Testis (tissue), 3 donors: ENCODE results near the gene NFATC2IP. TPM values are rescaled to one million over a fixed set of nuclear protein-coding genes. Genes with fewer than 3 reads are reported as not detected.
A peak's percentile ranks its signal among the peaks of the same experiment; 100 is the strongest.

Experiments
- DNase-seq: peaks from one replicate; pipeline ENCODE4 v3.0.0-alpha.2; 2019
- H3K27ac ChIP-seq, 2 donors: fragments of 200-600 bp; sonication (generic); one replicate each; pipeline ENCODE4 v1.5.1; 2019
- H3K27me3 ChIP-seq: fragments of 200-600 bp; sonication (generic); one replicate; pipeline ENCODE4 v1.5.1; 2019
- H3K36me3 ChIP-seq: fragments of 200-600 bp; sonication (generic); one replicate; pipeline ENCODE4 v1.5.1; 2017; ENCODE audit warnings: low read depth; ENCODE audit errors: missing control alignments
- H3K4me1 ChIP-seq: fragments of 200-600 bp; sonication (generic); one replicate; pipeline ENCODE4 v1.5.1; 2019
- H3K4me3 ChIP-seq, 2 donors: fragments of 200-600 bp; sonication (generic); one replicate each; pipeline ENCODE4 v1.5.1; 2017 to 2019
- H3K9me3 ChIP-seq: fragments of 200-600 bp; sonication (generic); one replicate; pipeline ENCODE4 v1.5.1; 2017
- POLR2A ChIP-seq: fragments of 450-650 bp; IDR thresholded peaks from one replicate; pipeline ENCODE4 v1.6.1; 2017; ENCODE audit warnings: antibody characterized with exemption, mild to moderate bottlenecking, moderate library complexity
- WGBS, 2 donors: methylation state at CpG; one replicate each; pipeline ENCODE4 v1.1.5; 2018; 5-methylcytosine and 5-hydroxymethylcytosine counted together
- intact Hi-C: fragments of 100-400 bp; cut with DNase I; formaldehyde crosslinking; loops from one replicate; pipeline ENCODE4 v1.15.1; 2023; ENCODE audit warnings: low total_unique reads
- polyA plus RNA-seq: library from polyadenylated mRNA; stranded (reverse); fragments of 350-450 nt; fragmentation: Illumina TruSeq; extraction: RNeasy Lipid Tissue Mini Kit (QIAGEN cat#74804); gene quantifications from one replicate; pipeline ENCODE4 v1.2.3, GENCODE V29; 2014; ENCODE audit warnings: low read depth, low replicate concordance; ENCODE audit not compliant: insufficient read depth
- total RNA-seq, 2 donors: library from RNA; depleted of rRNA; stranded (reverse); fragments of >200 nt; gene quantifications; one replicate each; pipeline ENCODE4 v1.2.3, GENCODE V29; 2016
- TF ChIP-seq, protein P1 (sequence below), 3 experiments: fragments of 450-650 bp in 2 of 3; fragments of 200-600 bp in 1 of 3; sonication (generic) in 1 of 3; IDR thresholded peaks; one replicate each; pipeline ENCODE4 v1.5.1; 2016 to 2019; ENCODE audit warnings: antibody characterized with exemption in 3 of 3, mild to moderate bottlenecking in 2 of 3, moderate library complexity in 1 of 3

NFATC2IP gene
- total and polyA plus RNA-seq, 3 donors from 2014 or later, result 69.0 to 111 (median 81.1) TPM

DNA sequence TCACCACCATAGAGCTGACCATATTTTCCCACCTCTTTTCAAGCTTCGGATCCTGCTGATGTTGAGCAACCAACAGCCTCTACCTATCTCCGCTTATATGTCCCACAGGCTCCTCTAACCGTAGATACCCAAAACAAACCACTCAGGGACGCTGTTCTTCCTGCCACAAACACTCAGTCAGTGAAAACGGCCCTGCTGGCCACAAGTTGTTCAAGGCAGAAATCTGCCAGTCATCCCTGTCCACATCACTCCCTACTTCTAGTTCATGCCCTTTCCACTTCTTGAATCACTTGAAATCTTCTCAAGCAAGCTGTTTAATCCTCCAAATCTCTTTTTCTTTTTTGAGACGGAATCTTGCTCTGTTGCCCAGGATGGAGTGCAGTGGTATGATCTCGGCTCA, 33.6 kb upstream of the NFATC2IP start:
- Histone ChIP-seq H3K27ac (no peak overlapping the region), H3K4me1 (no peaks in the 10 kb centered on the region), H3K27me3 (no peaks in the 10 kb centered on the region), H3K4me3 (no peak overlapping the region), H3K36me3 (no peaks in the 10 kb centered on the region), H3K9me3 (no peaks in the 10 kb centered on the region)
- no peak for DNase-seq
- TF ChIP-seq, protein P1, sequence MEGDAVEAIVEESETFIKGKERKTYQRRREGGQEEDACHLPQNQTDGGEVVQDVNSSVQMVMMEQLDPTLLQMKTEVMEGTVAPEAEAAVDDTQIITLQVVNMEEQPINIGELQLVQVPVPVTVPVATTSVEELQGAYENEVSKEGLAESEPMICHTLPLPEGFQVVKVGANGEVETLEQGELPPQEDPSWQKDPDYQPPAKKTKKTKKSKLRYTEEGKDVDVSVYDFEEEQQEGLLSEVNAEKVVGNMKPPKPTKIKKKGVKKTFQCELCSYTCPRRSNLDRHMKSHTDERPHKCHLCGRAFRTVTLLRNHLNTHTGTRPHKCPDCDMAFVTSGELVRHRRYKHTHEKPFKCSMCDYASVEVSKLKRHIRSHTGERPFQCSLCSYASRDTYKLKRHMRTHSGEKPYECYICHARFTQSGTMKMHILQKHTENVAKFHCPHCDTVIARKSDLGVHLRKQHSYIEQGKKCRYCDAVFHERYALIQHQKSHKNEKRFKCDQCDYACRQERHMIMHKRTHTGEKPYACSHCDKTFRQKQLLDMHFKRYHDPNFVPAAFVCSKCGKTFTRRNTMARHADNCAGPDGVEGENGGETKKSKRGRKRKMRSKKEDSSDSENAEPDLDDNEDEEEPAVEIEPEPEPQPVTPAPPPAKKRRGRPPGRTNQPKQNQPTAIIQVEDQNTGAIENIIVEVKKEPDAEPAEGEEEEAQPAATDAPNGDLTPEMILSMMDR (IDR thresholded peaks at IDR 0.05), result no peak
- TF ChIP-seq POLR2A, result no peak
- intact Hi-C loops, result no loop called here
- 89 to 91% methylated on average over 7 of the region's 7 CpGs for WGBS, 2 donors

DNA sequence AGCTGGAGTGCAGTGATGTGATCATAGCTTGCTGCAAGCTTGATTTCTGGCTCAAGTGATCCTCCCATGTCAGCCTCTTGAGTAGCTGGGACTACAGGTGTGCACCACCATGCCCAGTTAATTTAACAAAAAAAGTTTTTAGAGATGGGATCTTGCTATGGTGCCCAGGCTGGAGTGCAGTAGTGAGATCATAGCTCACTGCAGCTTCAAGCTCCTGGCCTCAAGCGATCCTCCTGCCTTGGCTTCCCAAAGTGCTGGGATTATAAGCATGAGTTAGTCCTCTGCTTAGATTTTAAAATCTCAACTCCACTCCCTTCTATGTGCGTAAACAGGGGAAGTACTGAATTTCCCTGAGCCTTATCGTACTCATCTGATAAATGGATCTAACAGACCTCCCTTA, 32.0 kb upstream of the NFATC2IP start:
- peaks cover 2% of the 10 kb centered on the region for H3K4me1 ChIP-seq
- DNase-seq, result no peak
- TF ChIP-seq POLR2A, result no peak
- TF ChIP-seq, protein P1 (IDR thresholded peaks at IDR 0.05), result no peak
- H3K9me3 ChIP-seq, result no peaks in the 10 kb centered on the region
- no peaks in the 10 kb centered on the region for H3K27me3 ChIP-seq
- 96 to 97% methylated on average over 3 of the region's 3 CpGs for WGBS, 2 donors
- no peak overlapping the region for H3K27ac ChIP-seq
- no peaks in the 10 kb centered on the region for H3K36me3 ChIP-seq
- no peak overlapping the region for H3K4me3 ChIP-seq
- intact Hi-C loops, result no loop called here

DNA sequence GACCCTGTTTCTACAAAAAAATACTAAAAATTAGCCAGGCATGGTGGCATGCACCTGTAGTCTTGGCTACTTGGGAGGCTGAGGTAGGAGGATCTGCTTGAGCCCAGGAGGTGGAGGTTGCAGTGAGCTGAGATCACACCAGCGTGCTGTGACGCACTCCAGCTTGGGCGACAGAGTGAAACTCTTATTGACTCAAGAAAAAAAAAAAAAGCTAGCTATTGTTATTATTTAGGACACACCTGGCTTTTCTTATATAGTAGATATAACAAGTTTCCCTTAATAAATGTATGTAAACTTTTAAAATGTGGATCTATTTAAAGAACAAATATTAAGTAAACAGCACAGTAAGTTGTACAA, 27.5 kb upstream of the NFATC2IP start:
- TF ChIP-seq POLR2A, result no peak
- TF ChIP-seq, protein P1 (IDR thresholded peaks at IDR 0.05), result no peak
- DNase-seq, result no peak
- Histone ChIP-seq H3K27ac (no peak overlapping the region), H3K4me1 (peaks cover 13% of the 10 kb centered on the region), H3K27me3 (no peaks in the 10 kb centered on the region), H3K9me3 (no peaks in the 10 kb centered on the region), H3K36me3 (no peaks in the 10 kb centered on the region), H3K4me3 (no peak overlapping the region)
- intact Hi-C loops, result no loop called here
- 91 to 95% methylated on average over 3 of the region's 3 CpGs for WGBS, 2 donors

DNA sequence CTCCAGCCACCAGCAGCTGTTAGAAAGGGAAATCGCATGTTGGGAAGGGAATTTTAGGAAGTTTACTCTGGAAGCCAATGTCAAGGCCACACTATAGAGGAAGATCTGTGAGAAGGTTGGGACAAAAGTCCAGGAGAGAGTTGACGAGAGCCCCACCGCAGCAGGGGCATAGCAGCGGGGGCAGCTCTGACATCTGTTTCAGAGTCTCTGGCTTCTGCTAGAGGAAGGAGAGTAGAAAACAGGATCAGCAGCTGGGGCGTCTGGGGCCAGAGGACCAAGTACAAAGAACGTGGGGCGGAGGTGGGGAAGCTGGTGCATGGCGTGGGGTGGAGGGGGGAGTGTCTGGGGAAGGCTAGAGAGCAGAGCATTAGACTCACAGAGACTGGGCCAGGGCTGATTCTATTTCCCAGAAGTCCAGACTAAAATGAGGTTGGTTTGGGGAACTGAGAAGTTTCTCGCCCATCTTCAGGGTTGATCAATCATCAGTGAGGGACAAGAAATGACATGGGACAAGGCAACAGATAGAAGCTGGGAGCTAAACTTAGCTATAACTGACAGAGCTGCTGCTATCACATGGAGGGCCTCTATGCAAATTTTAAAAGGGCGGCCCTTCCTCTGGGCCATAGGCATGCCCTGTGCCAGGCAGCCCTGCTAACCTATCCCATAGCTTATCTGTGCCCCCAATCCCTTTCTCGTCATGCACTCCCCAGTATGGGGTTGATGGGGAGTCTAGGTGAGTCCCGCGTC, 26.9 kb upstream of the NFATC2IP start:
- H3K4me3 ChIP-seq, result peak overlapping the region in 1 of 2 donors; percentile 70
- H3K27ac ChIP-seq, result no peak overlapping the region
- no peaks in the 10 kb centered on the region for H3K27me3 ChIP-seq
- DNase-seq, result peak; percentile 30
- 43 to 45% methylated on average over 12 of the region's 13 CpGs for WGBS, 2 donors
- no peaks in the 10 kb centered on the region for H3K9me3 ChIP-seq
- intact Hi-C loops, result no loop called here
- H3K4me1 ChIP-seq, result peaks cover 13% of the 10 kb centered on the region
- H3K36me3 ChIP-seq, result no peaks in the 10 kb centered on the region
- TF ChIP-seq, protein P1 (IDR thresholded peaks at IDR 0.05), result no peak
- no peak for TF ChIP-seq POLR2A

DNA sequence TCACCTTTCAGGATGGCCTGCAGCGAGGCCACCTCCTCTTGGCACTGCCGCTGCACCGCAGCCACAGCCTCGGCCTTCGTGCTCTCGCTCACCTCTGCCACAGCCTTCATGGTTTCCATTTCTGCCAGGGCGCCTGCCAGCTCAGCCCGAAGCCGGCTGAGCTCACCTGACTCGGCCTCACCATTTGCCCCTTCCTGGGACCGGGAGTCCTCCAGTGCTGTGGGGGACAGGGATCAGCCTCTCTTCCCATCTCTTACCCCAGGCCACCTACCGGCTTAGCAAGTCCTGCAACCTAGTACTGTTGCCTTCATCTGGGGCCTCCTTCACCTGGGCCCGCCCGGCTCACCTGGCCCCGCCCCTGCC, 26.4 kb upstream of the NFATC2IP start:
- WGBS, 2 donors, result 7 to 33% methylated on average over 3 to 15 of the region's 15 CpGs
- H3K27me3 ChIP-seq, result no peaks in the 10 kb centered on the region
- DNase-seq, result no peak
- intact Hi-C loops, result no loop called here
- H3K36me3 ChIP-seq, result no peaks in the 10 kb centered on the region
- peak overlapping the region; percentile 70 to 90 for H3K4me3 ChIP-seq
- H3K27ac ChIP-seq, result peak overlapping the region; percentile 66 to 97
- peaks cover 13% of the 10 kb centered on the region for H3K4me1 ChIP-seq
- no peaks in the 10 kb centered on the region for H3K9me3 ChIP-seq
- TF ChIP-seq, protein P1 (IDR thresholded peaks at IDR 0.05), result no peak
- no peak for TF ChIP-seq POLR2A
